GM18858 (cell line): ENCODE results near the gene CTNNA3.
"Not testable (repeated sequence)": the region's sequence is repeated elsewhere in the genome, so short reads cannot be mapped to it uniquely, and the experiment has no call there.

Source experiments
- ATAC-seq: cut with Tn5 transposase; IDR thresholded peaks from one replicate; pipeline ENCODE4 v1.9.1; 2021; ENCODE audit not compliant: unreplicated experiment

Gene CTNNA3

DNA sequence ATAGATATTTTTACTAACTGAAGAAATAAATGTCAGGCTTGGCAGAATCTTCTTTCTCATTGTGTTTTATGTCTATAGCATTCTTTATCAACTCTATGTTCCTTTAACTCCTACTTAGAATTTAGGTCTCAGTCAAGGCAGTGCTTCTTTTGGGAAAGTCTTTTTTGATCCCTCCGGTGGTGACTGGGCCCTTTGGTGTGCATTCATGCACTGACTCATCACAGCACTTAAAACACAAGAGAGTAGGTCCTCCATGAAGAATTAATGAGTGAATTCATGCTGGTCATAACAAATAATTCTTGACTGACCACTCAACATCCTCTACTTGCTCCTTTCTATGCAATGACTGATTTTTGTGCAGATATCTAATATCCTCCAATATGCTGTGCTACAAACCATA lies 1229.0 kb downstream of the CTNNA3 start:
- no peak for ATAC-seq

DNA sequence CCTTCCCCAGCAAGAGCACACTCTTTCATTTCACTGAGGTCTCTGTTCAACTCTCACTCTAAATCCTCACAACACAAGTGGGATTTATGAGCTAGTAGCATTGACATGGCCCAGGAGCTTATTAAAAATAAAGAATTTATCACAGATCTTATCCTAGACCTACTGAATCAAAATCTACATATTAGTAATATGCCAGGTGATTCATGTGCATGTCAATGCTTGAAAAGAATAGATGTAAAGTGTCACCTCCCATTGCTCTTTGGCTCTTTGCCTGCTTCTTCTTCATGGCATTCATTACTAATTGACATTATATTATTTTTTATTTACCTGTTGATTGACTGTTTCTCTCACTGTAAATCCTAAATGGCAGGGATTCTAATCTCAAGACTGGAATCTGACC lies 1229.4 kb downstream of the CTNNA3 start:
- ATAC-seq, result no peak

DNA sequence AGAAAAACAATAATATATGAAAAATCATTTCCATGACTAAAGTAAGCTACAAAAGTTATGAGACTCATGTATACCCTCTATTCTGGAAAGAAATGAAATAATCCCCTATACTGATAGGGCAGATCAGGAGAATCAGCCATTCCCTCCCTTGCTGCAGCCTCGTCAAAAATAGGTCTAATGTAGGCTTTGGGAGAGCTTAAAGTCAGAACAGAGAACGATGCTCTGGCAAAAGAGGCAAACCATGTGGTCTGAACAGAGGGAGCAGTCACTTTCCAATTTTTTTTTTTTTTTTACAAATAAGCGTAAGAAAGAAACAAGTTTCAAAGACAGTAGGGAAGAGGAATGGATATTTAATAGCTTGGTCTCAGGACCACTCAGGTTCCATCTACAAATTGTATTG lies 1232.4 kb downstream of the CTNNA3 start:
- ATAC-seq, result no peak

DNA sequence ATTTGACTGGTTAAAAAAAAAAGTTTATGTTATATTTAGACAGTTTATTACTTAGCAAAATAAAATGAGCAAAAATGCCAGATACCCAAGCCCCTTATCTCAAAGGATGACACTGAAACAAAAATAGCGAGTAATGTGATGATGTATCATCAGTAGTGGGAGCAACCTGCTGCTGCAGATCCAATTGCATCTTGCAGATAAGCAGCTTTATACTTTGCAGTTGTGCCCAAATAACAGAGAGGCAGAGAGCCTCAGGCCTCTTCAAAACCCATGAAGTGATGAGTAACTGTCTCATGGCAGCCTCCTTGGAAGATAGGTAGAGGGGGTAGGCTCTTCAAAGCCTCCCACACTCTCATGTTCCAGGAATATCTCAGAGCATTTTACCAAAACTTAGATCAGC lies 1238.4 kb downstream of the CTNNA3 start:
- no peak for ATAC-seq

DNA sequence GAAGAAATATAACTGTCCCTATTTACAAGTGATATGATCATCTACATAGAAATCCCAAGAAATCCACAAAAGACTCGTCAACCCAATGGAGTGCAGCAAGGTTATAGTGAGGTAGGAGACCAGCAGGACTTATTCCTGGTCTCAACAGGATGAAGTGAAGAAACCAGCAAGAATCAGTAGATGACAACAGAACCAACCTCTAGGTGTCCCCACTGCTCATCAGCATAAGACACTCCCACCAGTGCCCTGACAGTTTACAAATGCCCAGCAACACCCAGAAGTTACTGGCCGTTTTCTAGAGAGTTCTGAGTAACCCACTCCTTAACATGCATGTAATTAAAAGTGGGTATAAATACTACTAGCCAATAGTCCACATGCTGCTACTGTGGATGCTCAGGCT lies 1240.7 kb downstream of the CTNNA3 start:
- no peak for ATAC-seq

DNA sequence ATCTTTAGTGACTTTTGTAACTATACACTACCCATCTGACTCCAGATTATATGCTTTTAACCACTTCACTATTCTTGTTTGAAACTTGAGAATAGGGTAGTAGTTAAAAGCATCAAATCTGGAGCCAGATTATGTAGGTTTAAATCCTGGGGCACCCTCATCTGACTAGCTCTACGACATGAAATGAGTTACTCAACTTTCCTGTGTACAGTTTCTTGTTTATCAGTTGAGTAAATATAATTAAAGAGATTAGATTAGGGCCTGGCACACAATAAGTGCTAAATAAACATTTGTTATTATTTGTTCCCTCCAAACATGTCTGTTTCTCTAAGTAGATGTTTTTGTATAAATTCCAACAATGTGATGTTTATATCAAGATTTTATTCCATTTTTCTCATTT lies 1255.4 kb downstream of the CTNNA3 start:
- ATAC-seq, result no peak

DNA sequence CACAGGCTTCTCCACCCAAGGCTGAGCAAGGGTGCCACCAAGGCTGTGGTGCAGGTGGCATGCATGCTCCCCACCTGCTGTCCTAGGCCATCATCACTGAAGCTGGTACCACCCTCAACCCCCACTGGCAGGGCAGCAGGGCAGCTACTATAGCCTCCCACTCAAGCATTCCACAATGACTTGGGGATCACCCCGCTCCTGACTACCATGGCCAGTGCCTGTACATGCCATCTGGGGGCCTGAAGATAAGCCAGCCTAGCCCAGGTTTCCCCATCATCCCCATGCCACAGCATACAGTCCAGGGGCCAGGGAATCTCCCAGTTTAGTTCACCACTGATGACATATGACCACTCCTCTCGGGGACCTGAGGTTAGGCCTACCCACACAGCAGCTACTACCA lies 1281.1 kb downstream of the CTNNA3 start:
- no peak for ATAC-seq

DNA sequence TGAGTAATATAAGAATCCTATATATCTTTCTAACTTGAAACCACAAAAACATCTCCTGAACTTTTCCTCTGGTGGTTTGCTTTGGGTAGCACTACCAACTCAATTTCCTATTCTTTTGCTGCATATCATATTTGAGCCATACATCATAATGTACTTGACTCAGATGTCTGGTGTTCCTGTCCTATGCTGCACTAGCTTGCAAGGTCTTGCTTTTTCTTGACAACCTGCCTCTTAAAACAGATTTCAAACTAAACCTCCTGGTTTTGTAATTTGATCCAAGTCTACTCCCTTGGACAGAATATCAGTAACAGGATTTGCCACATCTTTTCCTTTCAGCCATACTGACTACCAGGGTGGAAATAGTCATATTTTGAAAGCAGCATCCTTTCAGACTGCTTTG lies 1290.4 kb downstream of the CTNNA3 start:
- no peak for ATAC-seq

DNA sequence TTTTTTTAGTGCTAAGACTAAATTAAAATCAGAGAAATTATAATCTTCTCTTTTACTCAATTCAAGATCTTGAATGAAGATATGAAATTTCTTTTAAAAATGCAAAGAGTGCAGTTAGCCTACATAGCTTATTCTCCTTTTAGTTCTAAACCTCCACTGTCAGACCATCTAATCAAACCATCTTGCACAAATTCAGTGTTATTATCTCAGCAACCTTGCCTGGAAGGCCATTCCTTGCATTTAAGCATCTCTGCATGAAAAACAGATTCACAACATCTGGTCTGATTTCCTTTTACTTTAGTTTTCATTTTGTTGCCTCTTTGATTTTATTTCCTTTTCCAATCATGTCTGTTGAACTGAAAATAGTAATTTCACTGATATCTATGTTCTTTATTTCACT lies 1297.3 kb downstream of the CTNNA3 start:
- no peak for ATAC-seq

DNA sequence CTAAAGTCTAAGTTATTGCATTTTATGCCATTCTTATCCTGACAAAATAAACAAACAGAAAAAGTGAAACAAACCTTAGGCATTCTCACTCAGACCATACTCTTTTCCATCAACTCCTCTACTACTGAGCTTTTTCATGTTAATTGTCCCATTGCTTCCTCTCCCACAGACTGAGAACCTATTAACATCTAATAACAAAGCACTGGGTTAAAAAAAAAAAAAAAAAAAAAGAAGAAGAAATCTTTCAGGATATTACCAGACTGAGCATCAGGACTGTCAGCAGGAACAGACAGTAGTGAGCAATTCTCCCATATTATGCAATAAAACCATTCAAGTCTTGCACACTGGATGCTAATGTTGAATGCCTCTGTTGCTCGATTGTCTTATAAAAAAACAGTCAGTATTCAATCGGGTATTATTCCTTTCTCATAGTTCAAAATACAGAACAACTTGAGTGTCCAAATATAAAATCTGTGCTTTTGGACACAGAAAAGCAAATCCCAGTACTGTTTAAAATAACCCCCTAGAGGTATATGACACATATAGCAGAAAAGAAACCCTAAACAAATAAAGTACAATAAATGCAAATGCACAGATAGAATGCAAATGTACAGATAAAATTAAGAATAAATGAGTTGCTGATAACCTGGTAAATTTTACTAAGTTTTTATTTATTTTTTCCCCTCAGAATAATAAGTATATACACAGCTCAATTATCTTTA lies 1301.5 kb downstream of the CTNNA3 start:
- ATAC-seq, result no peak

DNA sequence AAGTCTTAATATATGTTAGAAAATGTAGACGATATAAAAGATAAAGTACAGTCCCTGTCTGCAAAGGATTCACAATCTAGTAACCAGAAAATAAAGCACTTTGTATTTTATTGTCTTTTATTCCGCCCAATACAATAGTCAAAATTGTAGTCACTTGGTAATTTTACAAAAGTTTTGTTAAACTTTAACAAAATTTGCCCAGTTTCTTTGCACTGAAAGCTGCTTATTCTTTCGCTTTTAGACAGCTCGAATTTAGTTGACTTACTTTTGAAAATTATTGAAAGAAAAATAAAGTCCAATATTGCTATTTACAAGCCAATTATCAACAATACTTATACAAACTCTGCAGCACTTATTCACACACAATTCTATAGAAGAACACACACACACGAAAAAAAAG lies 1305.1 kb downstream of the CTNNA3 start:
- ATAC-seq, result no peak

DNA sequence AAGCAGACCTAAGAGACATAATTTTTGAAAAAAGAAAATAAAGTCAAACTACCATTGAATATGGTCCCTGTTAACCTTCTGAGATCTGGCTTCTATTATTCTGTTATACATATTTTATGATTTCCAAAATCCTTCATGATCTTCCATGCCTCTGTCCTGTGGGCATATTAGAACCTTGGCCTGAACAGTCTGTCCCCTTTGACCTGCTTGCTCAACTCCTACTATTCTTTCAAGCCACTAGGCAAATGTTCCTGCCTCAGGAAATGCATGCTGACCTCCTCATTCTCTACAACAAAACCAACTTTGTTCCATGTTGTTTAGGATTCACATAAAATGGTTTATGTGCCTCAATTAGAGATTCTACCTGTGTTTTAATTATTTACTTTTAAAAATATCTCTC lies 1315.0 kb downstream of the CTNNA3 start:
- no peak for ATAC-seq

DNA sequence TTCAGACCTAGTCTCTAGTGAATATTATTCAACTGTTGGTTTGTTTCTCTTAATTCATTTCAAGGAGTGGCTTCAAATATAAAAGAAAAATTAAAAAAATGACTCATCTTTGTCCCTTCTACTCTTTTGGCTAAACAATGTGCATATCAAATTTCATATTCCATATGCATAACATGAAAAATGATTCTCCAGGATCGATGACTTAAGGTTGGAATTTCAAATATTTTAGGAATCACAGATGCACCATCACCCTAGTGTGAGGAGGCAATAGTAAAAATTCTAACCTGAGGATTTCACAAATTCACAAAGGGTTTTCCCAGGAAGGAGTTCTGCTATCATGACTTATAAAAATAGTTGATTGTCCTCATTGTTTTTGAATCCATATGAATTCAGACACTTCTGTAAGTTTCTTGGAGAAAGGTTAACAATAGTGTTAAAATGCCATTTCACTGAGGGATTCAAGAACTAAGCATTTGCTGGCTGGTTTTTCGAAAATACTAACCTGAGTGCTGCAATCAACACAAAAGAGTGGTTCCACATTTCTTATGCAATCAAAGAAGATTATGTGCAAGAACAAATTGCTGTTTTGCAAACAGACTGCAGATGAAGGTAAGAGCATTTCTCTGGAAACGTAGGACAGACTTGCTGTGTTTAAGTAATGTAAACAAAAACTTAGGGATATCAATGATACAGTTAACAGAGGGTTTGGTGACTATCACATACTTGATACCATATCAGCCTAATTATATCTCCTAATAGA lies 1317.7 kb downstream of the CTNNA3 start:
- no peak for ATAC-seq

DNA sequence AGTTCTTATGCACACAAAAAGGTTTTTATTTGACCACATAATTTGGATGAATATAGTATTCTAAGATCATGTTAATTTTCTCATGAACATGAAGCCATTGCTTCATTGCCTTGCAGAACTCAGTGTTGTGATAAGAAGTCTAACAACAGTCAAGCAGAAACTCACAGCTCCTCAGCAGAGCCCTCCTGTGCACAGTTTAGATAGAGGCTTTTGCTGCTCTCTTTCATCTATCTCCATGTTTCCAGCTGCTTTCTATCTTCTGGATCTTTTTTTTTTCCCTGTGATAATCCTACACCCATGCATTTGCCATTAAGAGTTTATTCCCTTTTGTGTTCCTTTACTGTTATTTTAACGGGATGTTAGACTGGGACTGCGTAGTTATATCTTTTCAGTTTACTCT lies 1327.8 kb downstream of the CTNNA3 start:
- no peak for ATAC-seq

DNA sequence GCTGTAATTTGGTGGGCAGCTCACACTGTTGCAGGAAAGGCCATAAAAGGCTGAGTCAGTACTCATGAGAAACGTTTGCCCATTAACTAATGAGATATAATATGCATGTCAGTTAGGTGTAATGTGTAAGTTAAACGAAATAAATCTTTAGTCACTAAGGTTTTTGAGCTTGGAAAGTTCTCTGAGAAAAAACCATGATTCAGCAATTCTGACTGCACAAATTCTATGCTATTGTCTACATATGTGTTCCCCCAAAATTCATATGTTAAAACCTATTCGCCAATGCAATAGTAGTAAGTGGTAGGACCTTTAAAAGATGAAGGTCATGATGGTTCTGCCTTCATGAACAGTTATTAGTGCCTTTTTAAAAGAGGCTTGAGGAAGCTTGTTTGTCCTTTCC lies 1329.8 kb downstream of the CTNNA3 start:
- ATAC-seq, result no peak

DNA sequence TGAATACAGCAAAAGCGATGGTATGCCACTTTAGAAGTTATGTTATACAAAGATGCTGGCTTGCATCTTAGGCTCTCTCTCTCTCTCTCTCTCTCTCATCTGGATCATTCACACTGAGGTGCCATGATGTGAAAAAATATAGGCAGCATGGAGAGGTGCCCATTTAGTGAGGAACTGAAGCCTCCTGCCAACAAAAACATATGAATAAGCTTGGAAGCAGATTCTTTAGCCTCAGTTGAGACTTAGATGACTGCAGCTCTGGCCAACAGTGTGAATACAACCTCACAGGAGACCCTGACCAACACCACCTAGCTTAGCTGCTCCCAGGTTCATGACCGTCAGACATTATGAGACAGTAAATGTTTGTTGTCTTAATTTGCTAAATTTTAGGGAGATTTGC lies 1330.3 kb downstream of the CTNNA3 start:
- ATAC-seq, result no peak

DNA sequence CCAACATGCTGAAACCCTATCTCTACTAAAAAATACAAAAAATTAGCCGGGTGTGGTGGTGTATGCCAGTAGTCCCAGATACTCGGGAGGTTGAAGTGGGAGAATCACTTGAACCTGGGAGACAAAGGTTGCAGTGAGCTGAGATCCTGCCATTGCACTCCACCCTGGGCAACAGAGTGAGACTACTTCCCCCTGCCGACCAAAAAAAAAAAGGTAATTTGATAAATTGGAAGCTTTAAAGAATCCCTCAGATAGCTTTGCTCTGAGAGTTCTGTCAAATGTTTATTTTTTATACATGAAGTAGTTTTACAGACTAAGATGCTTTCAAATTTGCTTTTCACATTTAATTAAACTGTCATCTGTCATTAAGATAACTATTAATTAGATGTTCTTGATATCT lies 1333.5 kb downstream of the CTNNA3 start:
- ATAC-seq, result no peak

DNA sequence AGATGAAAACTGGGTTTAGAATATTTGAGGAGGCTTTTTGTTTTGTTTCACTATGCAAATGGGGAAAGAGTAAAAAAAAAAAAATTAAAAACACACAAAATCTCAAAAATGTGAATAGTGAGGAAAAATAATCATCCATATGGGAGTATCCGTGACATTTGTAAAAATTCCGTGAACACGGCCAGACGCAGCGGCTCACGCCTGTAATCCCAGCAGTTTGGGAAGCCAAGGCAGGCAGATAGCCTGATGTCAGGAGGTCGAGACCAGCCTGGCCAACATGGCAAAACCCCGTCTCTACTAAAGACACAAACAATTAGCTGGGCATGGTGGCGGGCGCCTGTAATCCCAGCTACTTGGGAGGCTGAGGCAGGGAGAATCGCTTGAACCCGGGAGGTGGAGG lies 1342.2 kb downstream of the CTNNA3 start:
- ATAC-seq, result not testable (repeated sequence)

DNA sequence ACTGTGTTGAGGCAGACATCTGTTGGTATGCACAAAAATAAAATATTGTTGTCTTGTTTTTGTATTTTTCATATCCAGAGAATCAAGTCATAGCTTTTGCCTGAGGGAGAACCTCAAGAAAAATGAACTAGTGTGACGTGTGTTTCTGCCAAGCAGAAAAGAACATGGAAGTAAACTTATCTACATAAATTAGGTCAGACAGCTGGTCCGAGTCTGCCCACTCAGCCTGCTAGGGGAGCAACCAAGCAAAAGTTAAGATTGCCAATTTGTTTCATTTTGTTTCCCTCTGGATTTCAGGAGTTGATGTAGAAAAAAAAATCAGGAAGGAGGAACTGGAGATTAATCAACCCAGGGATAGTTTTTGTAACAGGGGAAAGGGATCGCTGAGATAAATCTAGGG lies 1342.6 kb downstream of the CTNNA3 start:
- ATAC-seq, result no peak

DNA sequence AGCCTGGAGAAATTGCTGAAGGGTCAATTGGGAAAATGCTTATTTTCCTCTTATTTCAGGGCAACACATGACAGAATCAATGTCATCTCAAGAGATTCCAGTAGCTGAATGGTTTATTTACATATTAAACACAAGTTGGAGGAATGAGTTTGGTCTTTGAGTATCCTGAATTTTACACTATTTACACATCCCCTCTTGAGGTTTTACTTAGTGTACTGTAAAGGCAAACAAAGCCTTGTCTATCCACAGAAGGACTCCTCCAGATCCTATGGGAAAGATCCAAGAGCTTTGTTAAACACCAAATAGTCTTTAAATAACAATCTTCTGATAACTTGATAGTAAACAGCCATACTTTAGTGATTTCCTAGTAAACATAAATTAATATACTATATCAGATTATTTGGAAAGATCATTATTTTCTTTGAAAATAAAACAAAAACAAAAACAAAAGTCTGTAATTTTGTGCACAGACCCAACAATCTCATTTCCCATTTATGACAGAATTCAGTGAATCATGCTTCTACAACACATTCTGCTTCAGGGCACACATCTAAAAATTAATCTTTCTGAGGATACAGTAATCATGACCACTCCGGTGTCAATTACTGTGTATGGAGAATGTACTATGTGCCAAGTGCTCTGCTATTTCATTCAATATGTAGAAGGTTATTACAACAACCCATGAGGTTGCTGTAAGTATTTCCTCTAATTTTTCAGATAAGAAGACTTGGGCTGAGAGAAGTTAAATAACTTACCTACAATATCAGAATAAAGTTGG lies 1345.2 kb downstream of the CTNNA3 start:
- no peak for ATAC-seq

DNA sequence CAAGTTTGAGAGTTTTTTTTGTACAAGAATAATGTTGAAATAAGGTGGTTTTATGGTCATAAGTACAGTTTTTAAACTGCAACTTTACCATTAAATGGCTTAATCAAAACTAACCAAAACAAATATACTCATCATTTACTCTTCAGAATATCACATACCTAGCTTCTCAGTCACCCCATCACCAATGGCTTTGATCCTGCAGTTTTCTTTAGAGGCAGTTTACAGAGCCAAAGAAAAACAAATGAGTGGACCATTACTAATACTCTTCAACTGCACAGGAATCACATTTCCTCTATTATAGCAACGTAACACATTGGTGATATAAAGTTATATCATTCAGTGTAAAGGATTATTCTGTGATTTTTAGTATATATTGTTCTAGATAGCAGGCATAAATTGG lies 1346.3 kb downstream of the CTNNA3 start:
- no peak for ATAC-seq

DNA sequence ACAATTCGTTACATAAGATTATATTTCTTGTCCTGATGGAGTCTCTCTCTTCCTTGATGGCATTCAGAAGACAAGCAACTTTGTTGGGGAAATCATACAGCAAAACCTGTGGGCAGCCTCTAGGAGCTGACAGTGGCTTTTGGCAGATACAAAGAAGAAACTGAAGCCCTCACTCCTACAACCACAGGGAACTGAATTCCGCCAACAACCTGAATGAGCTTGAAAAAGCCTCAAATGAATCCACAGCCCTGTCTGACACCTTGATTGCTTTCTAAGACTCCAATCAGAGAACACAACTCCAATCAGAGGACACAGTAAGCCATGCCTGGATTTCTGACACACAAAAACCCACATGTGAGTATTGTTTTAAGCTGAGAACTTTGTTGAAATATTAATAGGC lies 1346.9 kb downstream of the CTNNA3 start:
- ATAC-seq, result no peak
